SH-SY5Y (cell line): ENCODE results near the gene TMEM120B.

Experiments
- GATA2 ChIP-seq: IDR thresholded peaks from 2 replicates; pipeline ENCODE4 v1.6.1; 2011; ENCODE audit warnings: mild to moderate bottlenecking, low read depth, low read length
- GATA3 ChIP-seq: IDR thresholded peaks from 2 replicates; pipeline ENCODE4 v1.6.1; 2011; ENCODE audit warnings: low read depth, mild to moderate bottlenecking, low read length, moderate library complexity

DNA sequence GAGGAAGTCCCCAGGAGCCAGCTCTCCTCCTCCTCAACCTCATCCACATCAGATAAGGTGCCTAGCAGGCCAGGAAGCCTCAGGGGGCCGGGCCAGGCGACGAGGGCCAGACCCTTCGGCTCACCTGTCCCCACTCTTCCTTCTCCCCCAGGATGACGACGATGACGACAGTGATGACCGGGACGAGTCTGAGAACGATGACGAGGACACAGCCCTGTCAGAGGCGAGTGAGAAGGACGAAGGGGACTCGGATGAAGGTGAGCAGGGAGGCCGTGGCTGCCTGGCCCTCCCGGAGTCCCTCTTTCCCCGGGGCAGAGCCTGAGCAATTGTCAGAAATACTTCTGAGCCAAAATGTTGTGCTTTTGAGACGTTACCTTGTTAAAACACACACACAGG, 105.1 kb downstream of the TMEM120B start:
- TF ChIP-seq GATA2 (no peak), GATA3 (no peak)
